ENCODE results near the gene SHC3.

SHC3 gene

DNA sequence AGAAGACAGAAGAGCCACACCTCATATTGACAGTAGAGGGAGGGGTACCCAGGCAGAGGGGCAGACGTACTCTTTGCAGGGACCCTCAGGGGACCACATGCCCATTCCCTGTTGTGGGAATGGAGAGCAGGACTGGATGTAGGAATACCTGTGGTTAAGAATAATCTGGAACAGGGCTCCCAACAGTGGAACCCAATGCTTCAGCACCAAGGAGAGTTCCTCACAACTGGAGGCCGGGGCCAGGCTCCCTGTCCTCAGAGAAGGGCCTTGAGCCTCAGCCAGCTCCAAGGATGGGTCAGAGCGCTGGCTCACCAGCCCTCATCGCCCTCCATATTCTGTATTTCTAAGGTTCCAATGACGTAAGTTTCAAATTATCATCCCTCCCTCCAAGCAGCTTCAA lies 7.4 kb upstream of the SHC3 start:
- DNase-seq: no peak

GRCh38 chr9:89183146-89183545 lies 4.5 kb upstream of the SHC3 start:
- no peak for DNase-seq

GRCh38 chr9:89182369-89182768 lies 3.8 kb upstream of the SHC3 start:
- DNase-seq: no peak

GRCh38 chr9:89179895-89180734 lies 1.5 kb upstream of the SHC3 start:
- peak; percentile 82 to 83 for DNase-seq

GRCh38 chr9:89179540-89179894 lies 899 bp upstream of the SHC3 start:
- no peak for DNase-seq

GRCh38 chr9:89178830-89179539 lies 367 bp upstream of the SHC3 start:
- DNase-seq: no peak

- DNase-seq: no peak
Measured at GRCh38 chr9:89177012-89177943, 1.3 kb downstream of the SHC3 start.

- DNase-seq: no peak
Measured at GRCh38 chr9:89175828-89176261, 2.8 kb downstream of the SHC3 start.

- DNase-seq: no peak
Measured at GRCh38 chr9:89174291-89174690, 4.3 kb downstream of the SHC3 start.

- DNase-seq: no peak
Measured at GRCh38 chr9:89173072-89173471, 5.5 kb downstream of the SHC3 start.

- no peak for DNase-seq
Measured at GRCh38 chr9:89172398-89172797, 6.2 kb downstream of the SHC3 start.

GRCh38 chr9:89171693-89172092 lies 6.9 kb downstream of the SHC3 start:
- no peak for DNase-seq

DNA sequence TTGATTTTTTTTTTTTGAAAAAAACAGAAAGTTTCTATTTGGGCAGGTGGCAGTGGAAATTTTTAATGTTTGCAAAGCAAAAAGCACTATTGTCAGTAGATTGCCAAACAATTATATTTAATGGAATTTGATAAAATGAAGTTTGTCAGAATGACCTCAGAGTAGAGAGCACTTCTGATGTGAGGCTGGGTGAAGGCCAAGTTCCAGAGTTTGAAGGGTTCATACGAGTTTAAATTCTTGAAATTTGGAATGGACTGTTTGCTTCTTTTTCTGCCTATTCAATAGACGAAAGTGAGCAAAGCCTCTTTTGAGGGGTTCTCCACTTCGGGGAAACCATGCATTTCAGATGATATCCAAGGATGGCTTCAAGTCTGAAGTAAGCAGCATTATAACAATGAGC lies 7.4 kb downstream of the SHC3 start:
- no peak for DNase-seq

- DNase-seq: no peak
Measured at GRCh38 chr9:89168901-89169813, 9.5 kb downstream of the SHC3 start.

DNA sequence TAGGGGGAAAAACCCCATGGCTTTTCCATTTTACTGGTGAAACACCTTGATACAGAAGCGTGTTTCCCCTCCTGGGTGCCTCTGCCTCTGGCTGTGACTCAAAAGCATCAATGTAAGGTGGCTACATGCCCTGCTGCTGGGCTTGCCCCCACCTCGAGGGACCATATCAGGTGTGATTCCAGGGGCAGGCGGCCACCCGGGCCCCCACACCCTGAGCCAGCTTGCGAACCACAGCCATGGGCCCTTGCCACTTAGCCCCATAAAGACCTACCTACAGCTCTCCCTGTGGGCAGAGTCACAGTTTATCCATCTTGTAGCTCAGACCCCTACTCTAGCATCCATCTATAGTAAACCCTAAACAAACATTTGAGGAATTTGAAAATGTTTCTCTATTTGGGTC lies 10.8 kb downstream of the SHC3 start:
- no peak for DNase-seq

DNA sequence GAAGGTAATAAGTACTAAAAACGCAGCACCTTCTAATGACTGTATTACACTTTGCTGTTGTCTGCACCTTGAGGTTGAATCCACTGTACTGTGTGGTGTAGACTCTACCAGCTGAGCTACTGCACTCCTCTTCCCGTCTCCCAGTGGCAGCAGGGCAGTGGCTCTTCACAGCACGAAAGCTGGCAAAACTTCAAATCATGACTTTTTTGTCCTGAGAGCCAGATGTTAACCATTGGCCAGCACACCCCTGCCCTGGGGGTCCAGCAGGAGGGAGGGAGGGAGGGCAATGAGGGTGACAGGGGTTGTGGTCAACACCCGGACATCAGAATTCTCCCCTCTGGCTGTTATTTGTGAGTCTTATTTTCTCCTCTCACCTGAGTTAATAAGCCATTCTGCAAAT lies 11.8 kb downstream of the SHC3 start:
- no peak for DNase-seq

DNA sequence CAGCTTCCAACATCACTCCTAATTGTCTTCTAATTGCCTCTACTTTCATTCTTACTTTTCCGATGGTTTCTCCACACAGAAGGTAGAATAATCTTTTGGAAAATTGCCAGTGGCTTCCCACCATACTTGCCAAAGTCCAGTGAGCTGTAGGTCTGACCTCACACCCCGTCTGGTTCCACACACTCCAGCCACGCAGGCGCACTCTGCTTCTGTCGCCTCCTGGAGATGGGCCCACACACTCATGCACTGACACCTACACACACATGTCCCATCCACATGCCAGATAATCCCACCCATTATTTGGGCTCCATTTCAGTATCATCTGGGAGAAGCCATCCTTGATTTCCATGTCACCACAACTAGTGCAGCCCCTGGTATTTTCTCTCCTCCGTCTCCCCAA lies 12.7 kb downstream of the SHC3 start:
- DNase-seq: no peak

GRCh38 chr9:89165341-89165740 lies 13.3 kb downstream of the SHC3 start:
- DNase-seq: no peak

DNA sequence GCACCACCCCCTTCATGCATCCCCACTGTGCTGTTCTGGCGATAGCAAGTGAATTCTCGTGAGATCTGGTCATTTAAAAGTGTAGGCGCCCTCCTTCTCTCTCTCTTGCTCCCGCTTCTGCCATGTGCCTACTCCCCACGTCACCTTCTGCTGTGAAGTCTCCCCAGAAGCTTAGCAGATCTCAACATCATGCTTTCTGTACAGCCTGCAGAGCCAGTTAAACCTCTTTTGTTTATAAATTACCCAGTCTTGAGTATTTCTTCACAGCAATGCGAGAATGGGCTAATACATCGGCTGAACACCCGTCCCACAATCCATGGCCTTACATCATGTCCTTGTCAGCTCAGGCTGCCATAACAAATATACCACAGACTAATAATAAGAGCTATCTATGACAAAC lies 17.4 kb downstream of the SHC3 start:
- DNase-seq: no peak

DNA sequence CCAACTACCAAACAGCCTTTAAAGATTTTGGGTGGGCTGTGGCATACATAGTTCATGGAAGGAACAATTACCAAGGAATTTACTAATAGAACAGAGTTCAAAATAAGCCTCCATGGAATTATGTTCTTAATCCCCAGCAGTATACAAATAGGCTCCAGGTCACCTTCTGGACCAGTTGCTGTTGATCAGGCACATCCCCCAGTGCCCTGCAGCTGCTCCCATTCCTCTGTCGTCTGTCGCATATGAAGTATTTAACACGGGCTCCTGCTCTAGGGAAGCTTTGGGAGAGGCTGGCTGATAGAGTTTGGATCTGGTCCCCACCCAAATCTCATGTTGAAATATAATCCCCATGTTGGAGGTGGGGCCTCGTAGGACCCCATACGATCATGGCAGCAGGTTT lies 17.8 kb downstream of the SHC3 start:
- no peak for DNase-seq

GRCh38 chr9:89154651-89155336 lies 23.8 kb downstream of the SHC3 start:
- no peak for DNase-seq

DNA sequence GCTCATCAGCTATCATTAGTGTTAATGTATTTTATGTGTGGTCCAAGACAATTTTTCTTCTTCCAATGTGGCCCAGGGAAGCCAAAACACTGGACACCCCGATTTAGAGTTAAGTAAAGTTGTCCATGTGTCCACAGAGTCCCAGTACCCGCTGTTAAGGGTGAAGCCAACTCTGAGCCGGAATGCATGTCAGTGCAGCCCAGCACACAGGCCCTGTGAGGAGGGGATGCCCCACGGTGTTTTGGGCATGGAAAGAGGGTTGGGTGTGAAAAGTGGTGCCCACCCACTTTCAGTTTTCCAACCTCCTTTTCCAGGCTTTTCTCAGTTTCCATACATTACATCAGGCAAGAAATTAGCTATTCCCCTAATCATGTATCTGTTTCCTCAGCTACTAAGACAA lies 24.4 kb downstream of the SHC3 start:
- DNase-seq: no peak
